ENCODE measurements around the gene PMFBP1.

The PMFBP1 gene

GRCh38 chr16:72159801-72160200, 12.2 kb downstream of the PMFBP1 start:
- no peak for DNase-seq (ENCODE audit: low read depth)
- TF ChIP-seq CTCF (IDR thresholded peaks at IDR 0.05; ENCODE audit: low read depth, low read length, missing control alignments) = no peak
- H3K4me3 ChIP-seq (ENCODE audit: low read depth, low read length) = no peak overlapping the region

GRCh38 chr16:72159386-72159785, 12.6 kb downstream of the PMFBP1 start:
- TF ChIP-seq CTCF (IDR thresholded peaks at IDR 0.05; ENCODE audit: low read depth, low read length, missing control alignments) = no peak
- no peak overlapping the region for H3K4me3 ChIP-seq (ENCODE audit: low read depth, low read length)
- no peak for DNase-seq (ENCODE audit: low read depth)

GRCh38 chr16:72149676-72150464, 22.1 kb downstream of the PMFBP1 start:
- no peak for TF ChIP-seq CTCF (IDR thresholded peaks at IDR 0.05; ENCODE audit: low read depth, low read length, missing control alignments)
- H3K4me3 ChIP-seq (ENCODE audit: low read depth, low read length) = no peak overlapping the region
- no peak for DNase-seq (ENCODE audit: low read depth)

- no peak overlapping the region for H3K4me3 ChIP-seq (ENCODE audit: low read depth, low read length)
- no peak for DNase-seq (ENCODE audit: low read depth)
- TF ChIP-seq CTCF (IDR thresholded peaks at IDR 0.05; ENCODE audit: low read depth, low read length, missing control alignments) = no peak
These were observed 29.5 kb downstream of the PMFBP1 start for GRCh38 chr16:72142476-72142875.

- TF ChIP-seq CTCF (IDR thresholded peaks at IDR 0.05; ENCODE audit: low read depth, low read length, missing control alignments) = no peak
- no peak overlapping the region for H3K4me3 ChIP-seq (ENCODE audit: low read depth, low read length)
- DNase-seq (ENCODE audit: low read depth) = no peak
These were observed 32.0 kb downstream of the PMFBP1 start for GRCh38 chr16:72139908-72140307.

- H3K4me3 ChIP-seq (ENCODE audit: low read depth, low read length) = no peak overlapping the region
- no peak for TF ChIP-seq CTCF (IDR thresholded peaks at IDR 0.05; ENCODE audit: low read depth, low read length, missing control alignments)
- DNase-seq (ENCODE audit: low read depth) = no peak
These were observed 33.8 kb downstream of the PMFBP1 start for GRCh38 chr16:72138064-72138572.
